ENCODE measurements around the gene ITGB1BP2. TPM values are rescaled to one million over a fixed set of nuclear protein-coding genes. Genes with fewer than 3 reads are reported as not detected.
"Not testable (repeated sequence)": the region's sequence is repeated elsewhere in the genome, so short reads cannot be mapped to it uniquely, and the experiment has no call there.

ITGB1BP2 gene
- polyA plus RNA-seq, 1 of the 3 experiments (the other 2 are of a cell fraction): 1.7 TPM

DNA sequence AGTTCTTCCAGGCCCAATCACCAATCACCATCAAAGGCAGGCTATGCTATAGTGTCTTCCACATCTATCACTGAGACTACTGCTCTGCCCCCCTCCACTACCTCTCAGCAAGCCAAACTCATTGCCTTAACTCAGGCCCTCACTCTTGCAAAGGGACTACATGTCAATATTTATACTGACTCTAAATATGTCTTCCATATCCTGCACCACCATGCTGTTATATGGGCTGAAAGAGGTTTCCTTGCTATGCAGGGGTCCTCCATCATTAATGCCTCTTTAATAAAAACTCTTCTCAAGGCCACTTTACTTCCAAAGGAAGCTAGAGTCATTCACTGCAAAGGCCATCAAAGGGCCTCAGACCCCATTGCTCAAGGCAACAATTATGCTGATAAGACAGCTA is 32.9 kb upstream of the ITGB1BP2 start:
- H3K4me1 ChIP-seq (ENCODE audit: control insufficient read depth in 1 of 2, insufficient read depth in 2 of 2, low read depth in 1 of 2, low read length in 1 of 2); CTCF ChIA-PET; H4K20me1 ChIP-seq (ENCODE audit: insufficient read depth); H3K4me2 ChIP-seq; H3K9me3 ChIP-seq; H2AFZ ChIP-seq (ENCODE audit: low read depth); H3K27ac ChIP-seq (ENCODE audit: low read depth in 2 of 2, low read length in 1 of 2); H3K4me3 ChIP-seq (ENCODE audit: low read depth in 2 of 2, low read length in 1 of 2); POLR2A ChIA-PET; H3K9ac ChIP-seq; H3K36me3 ChIP-seq (replicated peaks in 1 of 2; ENCODE audit: control insufficient read depth in 1 of 2, insufficient read depth in 2 of 2, low read length in 1 of 2); H3K27me3 ChIP-seq (ENCODE audit: insufficient read depth); H3K79me2 ChIP-seq (ENCODE audit: insufficient read depth); H3K9me2 ChIP-seq; DNase-seq; H3F3A ChIP-seq (replicated peaks; ENCODE audit: insufficient read depth): not testable (repeated sequence)

DNA sequence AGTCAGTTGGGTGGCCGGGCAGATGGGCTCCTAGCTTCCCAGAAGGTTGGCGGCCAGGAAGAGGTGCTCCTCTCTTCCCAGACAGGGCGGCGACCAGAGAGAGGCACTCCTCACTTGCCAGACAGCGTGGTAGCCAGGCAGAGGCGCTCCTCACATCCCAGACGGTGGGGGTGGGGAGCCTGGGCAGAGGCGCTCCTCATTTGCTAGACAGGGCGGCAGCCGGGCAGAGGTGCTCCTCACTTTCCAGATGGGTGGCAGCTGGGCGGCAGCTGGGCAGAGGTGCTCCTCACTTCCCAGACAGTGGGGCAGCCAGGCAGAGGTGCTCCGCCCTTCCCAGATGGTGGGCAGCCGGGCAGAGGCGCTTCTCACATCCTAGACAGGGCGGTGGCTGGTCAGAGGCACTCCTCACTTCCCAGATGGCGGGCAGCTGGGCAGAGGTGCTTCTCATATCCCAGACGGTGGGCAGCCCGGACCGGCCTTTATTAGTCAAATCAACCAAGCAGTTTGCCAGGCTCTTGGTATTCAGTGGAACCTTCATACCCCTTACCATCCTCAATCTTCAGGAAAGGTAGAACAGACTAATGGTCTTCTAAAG is 31.7 kb upstream of the ITGB1BP2 start:
- no peaks in the 10 kb centered on the region; the same call in 1 of the 2 replicates for H3K27me3 ChIP-seq (ENCODE audit: insufficient read depth)
- no peaks in the 10 kb centered on the region for H3K9me2 ChIP-seq
- H3K9me3 ChIP-seq: no peaks in the 10 kb centered on the region
- 79% methylated on average over 3 of the region's 19 CpGs for WGBS (ENCODE audit: low lambda C conversion rate)
- H3K4me3 ChIP-seq (ENCODE audit: low read depth in 2 of 2, low read length in 1 of 2): no peak overlapping the region
- H3K27ac ChIP-seq (ENCODE audit: low read depth in 2 of 2, low read length in 1 of 2): no peak overlapping the region
- no peak for DNase-seq
- ChIA-PET POLR2A (interaction anchor here (0.8 kb wide), 1 partner anchor 96 kb away, joined by 3 read pairs; the partner anchor contains the start of gene TAF1), CTCF (no interaction called here)
- H3K9ac ChIP-seq: no peak overlapping the region
- no peak overlapping the region for H2AFZ ChIP-seq (ENCODE audit: low read depth)
- H3F3A ChIP-seq (replicated peaks; ENCODE audit: insufficient read depth): no peaks in the 10 kb centered on the region
- no peaks in the 10 kb centered on the region for H4K20me1 ChIP-seq (ENCODE audit: insufficient read depth)
- H3K36me3 ChIP-seq (replicated peaks in 1 of 2; ENCODE audit: control insufficient read depth in 1 of 2, insufficient read depth in 2 of 2, low read length in 1 of 2): no peaks in the 10 kb centered on the region
- TF ChIP-seq FOSL2 (IDR thresholded peaks at IDR 0.05; ENCODE audit: borderline replicate concordance, low read depth): no peak
- no peak for TF ChIP-seq EZH2phosphoT487 (IDR thresholded peaks at IDR 0.05; ENCODE audit: borderline replicate concordance, low read depth)
- TF ChIP-seq SIN3A (IDR thresholded peaks at IDR 0.05; ENCODE audit: borderline replicate concordance, low read depth, low read length): no peak
- TF ChIP-seq TCF12 (IDR thresholded peaks at IDR 0.05): no peak
- no peak for TF ChIP-seq POLR2AphosphoS5 (IDR thresholded peaks at IDR 0.05; ENCODE audit: low read depth, low read length)
- TF ChIP-seq, protein P1, sequence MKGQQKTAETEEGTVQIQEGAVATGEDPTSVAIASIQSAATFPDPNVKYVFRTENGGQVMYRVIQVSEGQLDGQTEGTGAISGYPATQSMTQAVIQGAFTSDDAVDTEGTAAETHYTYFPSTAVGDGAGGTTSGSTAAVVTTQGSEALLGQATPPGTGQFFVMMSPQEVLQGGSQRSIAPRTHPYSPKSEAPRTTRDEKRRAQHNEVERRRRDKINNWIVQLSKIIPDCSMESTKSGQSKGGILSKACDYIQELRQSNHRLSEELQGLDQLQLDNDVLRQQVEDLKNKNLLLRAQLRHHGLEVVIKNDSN (IDR thresholded peaks at IDR 0.05; ENCODE audit: borderline replicate concordance, low read depth): no peak
- no peak for TF ChIP-seq MEF2A (IDR thresholded peaks at IDR 0.05; ENCODE audit: borderline replicate concordance, low read depth)
- no peak for TF ChIP-seq TEAD4 (IDR thresholded peaks at IDR 0.05; ENCODE audit: borderline replicate concordance, insufficient read depth)
- TF ChIP-seq, protein P2, sequence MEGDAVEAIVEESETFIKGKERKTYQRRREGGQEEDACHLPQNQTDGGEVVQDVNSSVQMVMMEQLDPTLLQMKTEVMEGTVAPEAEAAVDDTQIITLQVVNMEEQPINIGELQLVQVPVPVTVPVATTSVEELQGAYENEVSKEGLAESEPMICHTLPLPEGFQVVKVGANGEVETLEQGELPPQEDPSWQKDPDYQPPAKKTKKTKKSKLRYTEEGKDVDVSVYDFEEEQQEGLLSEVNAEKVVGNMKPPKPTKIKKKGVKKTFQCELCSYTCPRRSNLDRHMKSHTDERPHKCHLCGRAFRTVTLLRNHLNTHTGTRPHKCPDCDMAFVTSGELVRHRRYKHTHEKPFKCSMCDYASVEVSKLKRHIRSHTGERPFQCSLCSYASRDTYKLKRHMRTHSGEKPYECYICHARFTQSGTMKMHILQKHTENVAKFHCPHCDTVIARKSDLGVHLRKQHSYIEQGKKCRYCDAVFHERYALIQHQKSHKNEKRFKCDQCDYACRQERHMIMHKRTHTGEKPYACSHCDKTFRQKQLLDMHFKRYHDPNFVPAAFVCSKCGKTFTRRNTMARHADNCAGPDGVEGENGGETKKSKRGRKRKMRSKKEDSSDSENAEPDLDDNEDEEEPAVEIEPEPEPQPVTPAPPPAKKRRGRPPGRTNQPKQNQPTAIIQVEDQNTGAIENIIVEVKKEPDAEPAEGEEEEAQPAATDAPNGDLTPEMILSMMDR (IDR thresholded peaks at IDR 0.05): no peak
- TF ChIP-seq, protein P3, sequence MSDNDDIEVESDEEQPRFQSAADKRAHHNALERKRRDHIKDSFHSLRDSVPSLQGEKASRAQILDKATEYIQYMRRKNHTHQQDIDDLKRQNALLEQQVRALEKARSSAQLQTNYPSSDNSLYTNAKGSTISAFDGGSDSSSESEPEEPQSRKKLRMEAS (IDR thresholded peaks at IDR 0.05; ENCODE audit: low read depth): no peak
- TF ChIP-seq GABPA (IDR thresholded peaks at IDR 0.05; ENCODE audit: low read depth): no peak
- no peaks in the 10 kb centered on the region for H3K79me2 ChIP-seq (ENCODE audit: insufficient read depth)
- H3K4me2 ChIP-seq: no peak overlapping the region
- no peaks in the 10 kb centered on the region for H3K4me1 ChIP-seq (ENCODE audit: control insufficient read depth in 1 of 2, insufficient read depth in 2 of 2, low read depth in 1 of 2, low read length in 1 of 2)

DNA sequence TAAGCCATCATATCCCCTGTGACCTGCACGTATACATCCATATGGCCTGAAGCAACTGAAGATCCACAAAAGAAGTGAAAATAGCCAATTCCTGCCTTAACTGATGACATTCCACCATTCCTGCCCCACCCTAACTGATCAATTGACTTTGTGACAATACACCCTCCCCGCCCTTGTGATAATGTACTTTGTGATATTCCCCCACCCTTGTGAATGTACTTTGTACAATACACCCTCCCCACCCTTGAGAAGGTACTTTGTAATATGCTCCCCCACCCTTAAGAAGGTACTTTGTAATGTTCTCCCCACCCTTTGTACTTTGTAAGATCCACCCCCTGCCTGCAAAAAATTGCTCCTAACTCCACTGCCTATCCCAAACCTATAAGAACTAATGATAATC is 29.2 kb upstream of the ITGB1BP2 start:
- H3K79me2 ChIP-seq (ENCODE audit: insufficient read depth); H3K36me3 ChIP-seq (replicated peaks in 1 of 2; ENCODE audit: control insufficient read depth in 1 of 2, insufficient read depth in 2 of 2, low read length in 1 of 2); H3K4me3 ChIP-seq (ENCODE audit: low read depth in 2 of 2, low read length in 1 of 2); H3K9me3 ChIP-seq; H2AFZ ChIP-seq (ENCODE audit: low read depth); H3K9ac ChIP-seq; POLR2A ChIA-PET; H3K27me3 ChIP-seq (ENCODE audit: insufficient read depth); H3K27ac ChIP-seq (ENCODE audit: low read depth in 2 of 2, low read length in 1 of 2); H3F3A ChIP-seq (replicated peaks; ENCODE audit: insufficient read depth); H3K4me2 ChIP-seq; H4K20me1 ChIP-seq (ENCODE audit: insufficient read depth); DNase-seq; H3K4me1 ChIP-seq (ENCODE audit: control insufficient read depth in 1 of 2, insufficient read depth in 2 of 2, low read depth in 1 of 2, low read length in 1 of 2); CTCF ChIA-PET; H3K9me2 ChIP-seq: not testable (repeated sequence)
- 47% methylated on average over 2 of the region's 2 CpGs for WGBS (ENCODE audit: low lambda C conversion rate)

DNA sequence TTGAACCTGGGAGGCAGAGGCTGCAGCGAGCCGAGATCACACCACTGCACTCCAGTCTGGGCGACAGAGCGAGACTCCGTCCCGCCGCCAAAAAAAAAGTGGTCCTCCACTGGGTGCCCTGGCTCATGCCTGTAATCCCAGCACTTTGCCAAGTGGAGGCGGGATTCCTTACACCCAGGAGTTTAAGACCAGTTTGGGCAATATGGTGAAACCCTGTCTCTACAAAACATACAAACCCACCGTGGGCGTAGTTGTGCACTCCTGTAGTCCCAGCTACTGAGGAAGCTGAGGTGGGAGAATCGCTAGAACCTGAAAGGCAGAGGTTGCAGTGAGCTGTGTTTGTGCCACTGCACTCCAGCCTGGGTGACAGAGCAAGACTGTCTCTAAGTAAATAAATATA is 20.2 kb upstream of the ITGB1BP2 start:
- CTCF ChIA-PET: not testable (repeated sequence)

More for the DNA sequence above, 20.2 kb upstream of the ITGB1BP2 start:
- POLR2A ChIA-PET: interaction anchor here (1.1 kb wide), 1 partner anchor 86 kb away, joined by 4 read pairs; no protein-coding TSS in a partner anchor
- not testable (repeated sequence) for H3K9ac ChIP-seq; H3K9me3 ChIP-seq; H3K9me2 ChIP-seq; H3F3A ChIP-seq (replicated peaks; ENCODE audit: insufficient read depth); H3K4me1 ChIP-seq (ENCODE audit: control insufficient read depth in 1 of 2, insufficient read depth in 2 of 2, low read depth in 1 of 2, low read length in 1 of 2); H3K4me2 ChIP-seq; H3K4me3 ChIP-seq (ENCODE audit: low read depth in 2 of 2, low read length in 1 of 2); DNase-seq; H3K27ac ChIP-seq (ENCODE audit: low read depth in 2 of 2, low read length in 1 of 2); H3K27me3 ChIP-seq (ENCODE audit: insufficient read depth); H2AFZ ChIP-seq (ENCODE audit: low read depth)
- WGBS (ENCODE audit: low lambda C conversion rate): 79% methylated on average over 9 of the region's 11 CpGs
- Histone ChIP-seq H3K79me2 (ENCODE audit: insufficient read depth) (peaks cover 28% of the 10 kb centered on the region), H3K36me3 (replicated peaks in 1 of 2; ENCODE audit: control insufficient read depth in 1 of 2, insufficient read depth in 2 of 2, low read length in 1 of 2) (peaks cover 12 to 14% of the 10 kb centered on the region in 2 experiments), H4K20me1 (ENCODE audit: insufficient read depth) (peaks cover 23% of the 10 kb centered on the region)
